Measurements from ENCODE around the gene GRM1.

- TF ChIP-seq EP300 (IDR thresholded peaks at IDR 0.05) (no peak), RCOR1 (IDR thresholded peaks at IDR 0.05; ENCODE audit: low read depth, low read length) (no peak)
- TF ChIP-seq, protein P1, sequence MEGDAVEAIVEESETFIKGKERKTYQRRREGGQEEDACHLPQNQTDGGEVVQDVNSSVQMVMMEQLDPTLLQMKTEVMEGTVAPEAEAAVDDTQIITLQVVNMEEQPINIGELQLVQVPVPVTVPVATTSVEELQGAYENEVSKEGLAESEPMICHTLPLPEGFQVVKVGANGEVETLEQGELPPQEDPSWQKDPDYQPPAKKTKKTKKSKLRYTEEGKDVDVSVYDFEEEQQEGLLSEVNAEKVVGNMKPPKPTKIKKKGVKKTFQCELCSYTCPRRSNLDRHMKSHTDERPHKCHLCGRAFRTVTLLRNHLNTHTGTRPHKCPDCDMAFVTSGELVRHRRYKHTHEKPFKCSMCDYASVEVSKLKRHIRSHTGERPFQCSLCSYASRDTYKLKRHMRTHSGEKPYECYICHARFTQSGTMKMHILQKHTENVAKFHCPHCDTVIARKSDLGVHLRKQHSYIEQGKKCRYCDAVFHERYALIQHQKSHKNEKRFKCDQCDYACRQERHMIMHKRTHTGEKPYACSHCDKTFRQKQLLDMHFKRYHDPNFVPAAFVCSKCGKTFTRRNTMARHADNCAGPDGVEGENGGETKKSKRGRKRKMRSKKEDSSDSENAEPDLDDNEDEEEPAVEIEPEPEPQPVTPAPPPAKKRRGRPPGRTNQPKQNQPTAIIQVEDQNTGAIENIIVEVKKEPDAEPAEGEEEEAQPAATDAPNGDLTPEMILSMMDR (IDR thresholded peaks at IDR 0.05) = peak; percentile 39
Observed at GRCh38 chr6:146041282-146041681, 12.4 kb downstream of the GRM1 start.

Measured in A549 (cell line).